Transverse colon (tissue), 4 donors: ENCODE data around the gene STARD3. TPM values are rescaled to one million over a fixed set of nuclear protein-coding genes. Genes with fewer than 3 reads are reported as not detected.

ENCODE experiments used
- DNase-seq: peaks from one replicate; pipeline ENCODE4 v3.0.0-alpha.2; 2019
- H3K27ac ChIP-seq, 4 donors: fragments of 200-600 bp; sonication (generic); 2 replicates each; pipeline ENCODE4 v1.5.1; 2016 to 2018; ENCODE audit warnings: inconsistent platforms in 4 of 4
- H3K27me3 ChIP-seq: fragments of 200-600 bp; sonication (generic); 2 replicates; pipeline ENCODE4 v1.5.1; 2017; ENCODE audit warnings: inconsistent platforms
- H3K36me3 ChIP-seq, 4 donors: fragments of 200-600 bp; sonication (generic); 2 replicates each; pipeline ENCODE4 v1.5.1; 2017 to 2019; ENCODE audit warnings: inconsistent platforms in 4 of 4
- H3K4me1 ChIP-seq, 4 donors: fragments of 200-600 bp; sonication (generic); 2 replicates each; pipeline ENCODE4 v1.5.1; 2017 to 2020; ENCODE audit warnings: inconsistent platforms in 4 of 4
- H3K4me3 ChIP-seq, 4 donors: fragments of 200-600 bp; sonication (generic); 1 replicate in 1 of 4; 2 replicates in 3 of 4; pipeline versions ENCODE4 v1.5.1 to v1.6.1; 2017 to 2019; ENCODE audit warnings: inconsistent platforms in 4 of 4
- H3K9me3 ChIP-seq, 2 donors: fragments of 200-600 bp; sonication (generic); 2 replicates each; pipeline ENCODE4 v1.5.1; 2017 to 2019; ENCODE audit warnings: inconsistent platforms in 2 of 2
- EP300 ChIP-seq: sonication (generic); formaldehyde crosslinking; IDR thresholded peaks from one replicate; pipeline ENCODE4 v1.6.1; 2017; ENCODE audit warnings: antibody characterized with exemption, low read depth
- POLR2A ChIP-seq: fragments of 450-650 bp; IDR thresholded peaks from one replicate; pipeline ENCODE4 v1.6.1; 2016; ENCODE audit warnings: antibody characterized with exemption, mild to moderate bottlenecking, moderate library complexity
- POLR2AphosphoS5 ChIP-seq, 3 donors: sonication (generic); formaldehyde crosslinking; IDR thresholded peaks; one replicate each; pipeline ENCODE4 v1.6.1; 2016; ENCODE audit warnings: antibody characterized with exemption in 3 of 3
- WGBS, 2 donors: methylation state at CpG; one replicate each; pipeline ENCODE4 v1.1.5; 2018; ENCODE audit warnings: low coverage in 1 of 2; 5-methylcytosine and 5-hydroxymethylcytosine counted together
- in situ Hi-C, 4 donors: fragments of 200-750 bp; cut with MboI; loops; one replicate each; pipeline versions ENCODE4 v1.15.0 to v1.15.1; 2017; ENCODE audit warnings: low sequenced_read_pairs in 3 of 4, low pct_ligation_motif_present in 1 of 4, low pct_unique_long_range_greater_than_20kb in 1 of 4
- intact Hi-C: fragments of 100-400 bp; cut with DNase I; formaldehyde crosslinking; loops from one replicate; pipeline ENCODE4 v1.15.1; 2023; ENCODE audit warnings: low total_unique reads
- total RNA-seq, 4 donors: library from RNA; depleted of rRNA; stranded (reverse); fragments of >200 nt; gene quantifications; one replicate each; pipeline ENCODE4 v1.1.0, GENCODE V29; 2016
- TF ChIP-seq, protein P1 (sequence below), 5 experiments: fragments of 200-600 bp in 3 of 5; fragments of 450-650 bp in 2 of 5; sonication (generic) in 3 of 5; IDR thresholded peaks; 1 replicate in 2 of 5; 2 replicates in 3 of 5; pipeline ENCODE4 v1.5.1; 2016 to 2017; ENCODE audit warnings: antibody characterized with exemption in 5 of 5, inconsistent platforms in 3 of 5, mild to moderate bottlenecking in 2 of 5, moderate library complexity in 1 of 5

Gene STARD3
- total RNA-seq, 4 donors from 2014 or later, result 63.5 to 193 (median 73.2) TPM

DNA sequence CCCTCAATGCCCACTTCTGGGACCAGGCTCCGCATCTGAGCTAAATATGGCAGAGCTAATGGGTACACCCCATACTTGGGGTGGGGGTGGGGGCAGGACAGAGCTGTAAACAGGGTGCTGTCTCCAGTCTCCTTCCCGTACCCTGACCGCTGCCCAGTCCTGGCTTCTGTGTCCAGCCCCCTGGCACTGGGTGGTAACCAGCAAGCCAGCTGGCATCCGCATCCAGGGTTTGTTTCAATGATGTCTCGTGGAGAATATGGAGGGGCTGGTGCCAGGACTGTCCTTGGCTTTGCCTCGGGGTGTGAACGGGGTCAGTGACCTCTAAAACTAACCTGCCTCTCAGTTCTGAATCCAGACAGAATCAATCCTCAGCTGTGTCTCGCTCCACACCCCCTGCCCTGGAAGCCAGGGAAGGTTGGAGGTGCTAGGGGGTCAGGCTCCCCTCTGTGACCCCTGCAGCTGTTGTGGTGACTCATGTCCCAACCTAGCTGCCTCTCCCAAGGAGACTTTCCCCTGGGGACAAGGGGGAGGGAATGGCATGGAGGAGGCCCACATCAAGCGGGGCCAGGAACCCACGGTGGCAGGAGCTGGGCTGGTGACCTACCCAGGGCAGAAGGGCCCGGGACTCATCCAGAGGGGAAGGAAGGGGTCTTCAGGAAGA lies 29.8 kb downstream of the STARD3 start:
- no peaks in the 10 kb centered on the region for H3K36me3 ChIP-seq
- TF ChIP-seq EP300 (no peak), POLR2AphosphoS5 (IDR thresholded peaks at IDR 0.05) (no peak), POLR2A (no peak)
- TF ChIP-seq, protein P1, sequence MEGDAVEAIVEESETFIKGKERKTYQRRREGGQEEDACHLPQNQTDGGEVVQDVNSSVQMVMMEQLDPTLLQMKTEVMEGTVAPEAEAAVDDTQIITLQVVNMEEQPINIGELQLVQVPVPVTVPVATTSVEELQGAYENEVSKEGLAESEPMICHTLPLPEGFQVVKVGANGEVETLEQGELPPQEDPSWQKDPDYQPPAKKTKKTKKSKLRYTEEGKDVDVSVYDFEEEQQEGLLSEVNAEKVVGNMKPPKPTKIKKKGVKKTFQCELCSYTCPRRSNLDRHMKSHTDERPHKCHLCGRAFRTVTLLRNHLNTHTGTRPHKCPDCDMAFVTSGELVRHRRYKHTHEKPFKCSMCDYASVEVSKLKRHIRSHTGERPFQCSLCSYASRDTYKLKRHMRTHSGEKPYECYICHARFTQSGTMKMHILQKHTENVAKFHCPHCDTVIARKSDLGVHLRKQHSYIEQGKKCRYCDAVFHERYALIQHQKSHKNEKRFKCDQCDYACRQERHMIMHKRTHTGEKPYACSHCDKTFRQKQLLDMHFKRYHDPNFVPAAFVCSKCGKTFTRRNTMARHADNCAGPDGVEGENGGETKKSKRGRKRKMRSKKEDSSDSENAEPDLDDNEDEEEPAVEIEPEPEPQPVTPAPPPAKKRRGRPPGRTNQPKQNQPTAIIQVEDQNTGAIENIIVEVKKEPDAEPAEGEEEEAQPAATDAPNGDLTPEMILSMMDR (IDR thresholded peaks at IDR 0.05), result no peak
- in situ Hi-C loops, result no loop called here
- H3K27me3 ChIP-seq, result peaks cover 58% of the 10 kb centered on the region
- no peaks in the 10 kb centered on the region for H3K9me3 ChIP-seq
- peak overlapping the region in 1 of 4 donors; percentile 5 for H3K27ac ChIP-seq
- no peak for DNase-seq
- intact Hi-C loops, result no loop called here
- H3K4me1 ChIP-seq, result peaks cover 36 to 60% (median 50%) of the 10 kb centered on the region in 4 donors
- 69% methylated on average over 11 of the region's 11 CpGs; no CpG with 5 or more reads in 1 of the 2 donors for WGBS, 2 donors
- H3K4me3 ChIP-seq, result no peak overlapping the region

DNA sequence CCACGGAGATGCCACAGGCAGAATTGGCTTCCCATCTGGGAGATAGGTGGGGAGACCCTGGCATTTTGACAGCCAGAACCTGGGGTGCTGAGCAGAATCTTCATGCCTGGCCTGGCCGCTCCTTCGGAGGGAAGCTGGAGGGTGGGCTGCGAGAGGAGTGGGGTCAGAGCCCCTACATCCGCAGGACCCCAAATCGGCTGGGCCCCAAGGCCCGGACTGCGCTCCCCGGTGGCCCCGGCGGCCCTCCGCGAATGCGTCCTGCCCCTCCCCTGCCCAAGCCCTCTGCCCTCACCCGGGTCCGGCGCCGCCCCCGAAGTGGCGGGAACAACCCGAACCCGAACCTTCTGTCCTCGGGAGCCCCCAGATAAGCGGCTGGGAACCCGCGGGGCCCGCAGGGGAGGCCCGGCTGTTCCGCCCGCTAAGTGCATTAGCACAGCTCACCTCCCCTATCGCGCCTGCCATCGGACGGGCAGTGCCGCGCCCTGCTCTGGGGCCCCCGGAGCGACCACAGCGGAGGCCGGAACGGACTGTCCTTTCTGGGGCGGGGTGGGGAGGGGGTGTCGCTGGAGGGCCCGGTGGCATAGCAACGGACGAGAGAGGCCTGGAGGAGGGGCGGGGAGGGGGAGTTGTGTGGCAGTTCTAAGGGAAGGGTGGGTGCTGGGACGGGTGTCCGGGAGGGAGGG lies 30.5 kb downstream of the STARD3 start:
- TF ChIP-seq EP300 (no peak), POLR2AphosphoS5 (IDR thresholded peaks at IDR 0.05) (no peak), POLR2A (no peak)
- TF ChIP-seq, protein P1 (IDR thresholded peaks at IDR 0.05), result no peak
- peaks cover 31 to 59% (median 48%) of the 10 kb centered on the region in 4 donors for H3K4me1 ChIP-seq
- 16% methylated on average over 29 of the region's 49 CpGs; no CpG with 5 or more reads in 1 of the 2 donors for WGBS, 2 donors
- in situ Hi-C loops (no loop called here), intact Hi-C loops (no loop called here)
- H3K9me3 ChIP-seq, result no peaks in the 10 kb centered on the region
- peak overlapping the region in 1 of 4 donors; percentile 1 for H3K27ac ChIP-seq
- DNase-seq, result peak; percentile 49
- H3K36me3 ChIP-seq, result no peaks in the 10 kb centered on the region
- peak overlapping the region in 2 of 4 donors; percentile 37 to 55 for H3K4me3 ChIP-seq
- peaks cover 58% of the 10 kb centered on the region for H3K27me3 ChIP-seq

DNA sequence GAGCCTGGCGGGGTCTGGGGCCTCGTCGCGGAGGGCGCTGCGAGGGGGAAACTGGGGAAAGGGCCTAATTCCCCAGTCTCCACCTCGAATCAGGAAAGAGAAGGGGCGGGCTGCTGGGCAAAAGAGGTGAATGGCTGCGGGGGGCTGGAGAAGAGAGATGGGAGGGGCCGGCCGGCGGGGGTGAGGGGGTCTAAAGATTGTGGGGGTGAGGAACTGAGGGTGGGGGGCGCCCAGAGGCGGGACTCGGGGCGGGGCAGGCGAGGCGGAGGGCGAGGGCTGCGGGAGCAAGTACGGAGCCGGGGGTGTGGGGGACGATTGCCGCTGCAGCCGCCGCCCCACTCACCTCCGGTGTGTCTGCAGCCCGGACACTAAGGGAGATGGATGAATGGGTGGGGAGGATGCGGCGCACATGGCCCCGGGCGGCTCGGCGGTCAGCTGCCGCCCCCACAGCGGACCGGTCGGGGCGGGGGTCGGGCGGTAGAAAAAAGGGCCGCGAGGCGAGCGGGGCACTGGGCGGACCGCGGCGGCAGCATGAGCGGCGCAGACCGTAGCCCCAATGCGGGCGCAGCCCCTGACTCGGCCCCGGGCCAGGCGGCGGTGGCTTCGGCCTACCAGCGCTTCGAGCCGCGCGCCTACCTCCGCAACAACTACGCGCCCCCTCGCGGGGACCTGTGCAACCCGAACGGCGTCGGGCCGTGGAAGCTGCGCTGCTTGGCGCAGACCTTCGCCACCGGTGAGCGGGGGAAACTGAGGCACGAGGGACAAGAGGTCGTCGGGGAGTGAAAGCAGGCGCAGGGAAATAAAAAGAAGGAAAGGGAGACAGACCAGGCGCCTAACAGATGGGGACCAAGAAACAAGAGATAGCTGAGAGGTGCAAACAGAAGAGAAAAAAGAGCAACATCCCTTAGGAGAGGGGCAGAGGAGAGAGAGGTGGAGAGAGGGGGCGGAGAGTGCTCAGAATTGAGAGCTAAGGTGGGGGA lies 31.3 kb downstream of the STARD3 start, which contains the start of gene PNMT:
Gene PNMT, plus strand, starts transcription at position 509 of the 980 bp plus-strand sequence. Its CDS starts 23 bp downstream, at position 532.
- in situ Hi-C loops (no loop called here), intact Hi-C loops (no loop called here)
- TF ChIP-seq POLR2A, result no peak
- TF ChIP-seq, protein P1 (IDR thresholded peaks at IDR 0.05), result peak; percentile 60 to 83 (median 69)
- TF ChIP-seq EP300, result no peak
- Histone ChIP-seq H3K4me1 (peaks cover 23 to 51% (median 42%) of the 10 kb centered on the region in 4 donors), H3K27ac (peak within 1 kb of the TSS in 1 of 4 donors; percentile 1), H3K9me3 (no peaks in the 10 kb centered on the region), H3K36me3 (no peaks in the 10 kb centered on the region), H3K4me3 (peak within 1 kb of the TSS; percentile 12 to 55 (median 29)), H3K27me3 (peaks cover 58% of the 10 kb centered on the region)
- 3% methylated on average over 7 to 78 of the region's 85 CpGs for WGBS, 2 donors
- DNase-seq, result peak; percentile 81
